HG03565 (cell line): ENCODE results near the gene CGRRF1.

ENCODE experiments used
- ATAC-seq: cut with Tn5 transposase; IDR thresholded peaks from one replicate; pipeline ENCODE4 v1.9.1; 2021; ENCODE audit warnings: mild to moderate bottlenecking, moderate library complexity; ENCODE audit not compliant: unreplicated experiment

CGRRF1 gene

GRCh38 chr14:54572316-54572715 is 62.6 kb downstream of the CGRRF1 start:
- no peak for ATAC-seq

GRCh38 chr14:54574528-54574927 is 64.8 kb downstream of the CGRRF1 start:
- no peak for ATAC-seq

- no peak for ATAC-seq
Measured at GRCh38 chr14:54577494-54577893, 67.8 kb downstream of the CGRRF1 start.

GRCh38 chr14:54577977-54578376 is 68.3 kb downstream of the CGRRF1 start:
- no peak for ATAC-seq

GRCh38 chr14:54579621-54580020 is 69.9 kb downstream of the CGRRF1 start:
- ATAC-seq, result no peak

GRCh38 chr14:54580933-54581332 is 71.2 kb downstream of the CGRRF1 start:
- no peak for ATAC-seq

- no peak for ATAC-seq
Measured at GRCh38 chr14:54582334-54582733, 72.6 kb downstream of the CGRRF1 start.

GRCh38 chr14:54584097-54584496 is 74.4 kb downstream of the CGRRF1 start:
- ATAC-seq, result no peak

- ATAC-seq, result no peak
Measured at GRCh38 chr14:54585214-54585613, 75.5 kb downstream of the CGRRF1 start.
